VCaP (cell line): ENCODE data around the gene PTN.
"Not testable (repeated sequence)": the region's sequence is repeated elsewhere in the genome, so short reads cannot be mapped to it uniquely, and the experiment has no call there.

Experiments
- H3K27ac ChIP-seq: fragments of 450-650 bp; 2 replicates; pipeline ENCODE4 v1.5.1; 2017
- CTCF ChIP-seq: fragments of 450-650 bp; conservative IDR thresholded peaks from 2 replicates; pipeline ENCODE4 v1.5.1; 2017; ENCODE audit warnings: mild to moderate bottlenecking, moderate library complexity

The PTN gene

DNA sequence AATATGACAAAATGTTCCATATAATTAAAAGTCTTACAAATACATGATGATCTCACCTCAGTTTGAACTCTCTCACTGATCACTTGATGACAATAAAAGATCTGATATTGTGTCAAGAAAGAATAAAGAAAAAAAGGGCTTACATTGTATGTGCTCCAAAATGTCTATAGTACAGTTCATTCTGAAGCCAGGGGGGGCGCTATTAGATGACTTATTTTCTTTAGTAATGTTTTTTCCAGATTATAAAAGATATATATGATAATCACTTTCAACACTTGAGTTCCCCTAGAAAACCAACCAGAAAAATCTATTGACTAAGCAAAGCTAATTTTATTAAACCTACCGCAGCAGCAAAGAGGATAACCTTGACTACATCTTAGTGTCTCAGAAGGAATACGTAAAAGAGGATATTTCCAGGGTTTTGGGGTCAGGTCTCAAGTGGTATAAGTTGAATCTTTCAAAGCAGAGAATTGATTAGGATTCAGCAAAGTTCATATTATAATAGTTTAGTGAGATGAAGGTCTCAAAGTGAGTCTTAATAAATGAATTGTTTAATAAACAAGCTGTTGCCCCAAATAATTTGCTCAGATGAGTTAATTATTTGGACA is 55.8 kb downstream of the PTN start:
- no peak overlapping the region for H3K27ac ChIP-seq
- peak; percentile 42 for TF ChIP-seq CTCF

DNA sequence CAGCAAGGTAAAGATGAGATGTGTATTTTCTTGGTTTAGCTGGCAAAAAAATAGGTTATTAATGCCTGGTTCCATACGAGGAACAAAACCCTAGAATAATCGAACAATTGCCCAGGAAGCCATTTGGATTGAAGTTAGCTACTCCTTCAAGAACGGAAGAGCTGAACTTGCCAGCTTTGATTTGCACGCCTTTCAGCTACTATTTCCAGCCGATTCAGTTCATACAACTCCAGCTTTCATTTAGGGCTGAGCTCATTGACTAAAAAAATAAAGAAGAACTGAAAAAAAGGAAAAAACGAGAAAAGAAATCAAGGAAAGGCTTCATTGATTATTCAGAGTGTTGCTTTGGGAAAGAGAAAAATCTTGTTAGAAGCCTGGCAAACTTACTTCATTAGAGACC is 60.4 kb downstream of the PTN start:
- no peak overlapping the region for H3K27ac ChIP-seq

DNA sequence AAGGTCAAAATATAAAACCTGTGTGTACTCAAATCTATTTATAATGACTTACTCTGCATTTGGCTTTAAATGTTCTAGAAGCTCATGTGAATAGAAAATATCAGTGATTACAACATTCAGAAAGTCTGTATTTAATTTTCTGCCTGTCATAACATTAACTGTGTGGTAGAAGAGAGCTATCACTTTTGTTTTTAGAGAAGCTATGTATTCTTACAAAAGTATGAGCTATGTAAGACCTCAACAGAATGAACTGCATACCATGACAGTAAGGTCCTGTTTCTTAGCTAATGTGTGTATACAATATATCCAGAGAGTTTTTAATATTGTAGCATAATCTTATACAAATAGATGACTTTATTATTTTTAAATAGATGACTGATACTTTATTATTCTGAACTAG is 61.5 kb downstream of the PTN start:
- H3K27ac ChIP-seq, result no peak overlapping the region
- no peak for TF ChIP-seq CTCF

More for the DNA sequence above, 60.4 kb downstream of the PTN start:
- no peak for TF ChIP-seq CTCF

DNA sequence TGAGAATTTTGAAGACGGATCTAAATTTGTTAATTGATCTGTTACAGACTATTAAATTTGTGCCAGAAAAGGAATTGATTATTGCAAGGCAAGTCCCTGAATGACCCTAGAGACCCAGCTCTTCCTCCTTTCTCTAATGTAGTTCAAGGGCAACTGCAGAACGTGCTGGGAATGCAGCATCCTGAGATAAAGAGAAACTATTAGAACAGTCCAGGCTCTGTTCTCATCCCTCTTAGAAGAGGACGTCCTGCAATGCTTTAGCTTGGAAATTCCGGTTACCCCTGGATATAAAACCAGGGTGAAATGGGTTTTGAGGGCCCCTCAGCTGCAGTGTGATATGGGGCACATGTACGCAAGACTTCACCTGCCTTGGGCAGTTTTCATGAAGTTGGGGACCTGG is 67.3 kb downstream of the PTN start:
- TF ChIP-seq CTCF, result no peak
- no peak overlapping the region for H3K27ac ChIP-seq

DNA sequence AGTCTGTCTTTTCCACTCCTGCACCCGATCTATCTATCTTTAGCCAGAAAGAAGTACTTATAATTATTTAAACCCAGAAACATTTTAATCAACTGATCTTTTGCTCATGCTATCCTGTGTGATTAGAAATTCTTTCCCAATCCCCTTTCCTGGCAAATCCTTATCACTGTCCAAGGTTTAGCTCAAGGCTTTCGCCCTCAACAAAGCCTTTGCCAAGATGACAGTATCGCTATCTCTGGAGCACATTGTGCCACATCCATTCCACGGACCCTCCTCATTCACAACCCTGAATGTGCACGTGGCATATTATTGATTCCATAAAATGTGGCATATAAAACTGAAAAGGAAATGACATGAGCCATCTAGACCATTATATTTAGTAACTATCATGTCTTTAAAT is 71.3 kb downstream of the PTN start:
- no peak for TF ChIP-seq CTCF
- no peak overlapping the region for H3K27ac ChIP-seq

DNA sequence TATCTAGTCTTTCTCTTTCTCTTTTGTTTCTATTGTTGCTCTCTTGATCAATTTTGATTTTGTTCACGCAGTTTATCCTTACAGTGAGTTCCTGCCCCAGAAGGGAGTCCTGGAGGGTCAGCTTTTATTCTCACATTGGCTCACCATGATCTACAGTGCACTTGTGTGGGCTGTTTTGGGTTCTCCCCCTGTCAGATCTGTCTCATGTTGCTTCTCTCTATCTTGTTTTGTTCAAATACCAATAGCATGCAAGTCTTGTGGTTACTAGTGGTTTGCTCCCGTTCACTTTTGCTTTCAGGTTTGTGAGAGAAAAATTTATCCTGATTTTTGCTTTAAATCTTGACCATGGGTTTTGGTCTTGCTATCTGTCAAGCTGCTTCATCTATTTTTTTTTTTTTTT is 74.3 kb downstream of the PTN start:
- no peak overlapping the region for H3K27ac ChIP-seq
- TF ChIP-seq CTCF, result no peak

DNA sequence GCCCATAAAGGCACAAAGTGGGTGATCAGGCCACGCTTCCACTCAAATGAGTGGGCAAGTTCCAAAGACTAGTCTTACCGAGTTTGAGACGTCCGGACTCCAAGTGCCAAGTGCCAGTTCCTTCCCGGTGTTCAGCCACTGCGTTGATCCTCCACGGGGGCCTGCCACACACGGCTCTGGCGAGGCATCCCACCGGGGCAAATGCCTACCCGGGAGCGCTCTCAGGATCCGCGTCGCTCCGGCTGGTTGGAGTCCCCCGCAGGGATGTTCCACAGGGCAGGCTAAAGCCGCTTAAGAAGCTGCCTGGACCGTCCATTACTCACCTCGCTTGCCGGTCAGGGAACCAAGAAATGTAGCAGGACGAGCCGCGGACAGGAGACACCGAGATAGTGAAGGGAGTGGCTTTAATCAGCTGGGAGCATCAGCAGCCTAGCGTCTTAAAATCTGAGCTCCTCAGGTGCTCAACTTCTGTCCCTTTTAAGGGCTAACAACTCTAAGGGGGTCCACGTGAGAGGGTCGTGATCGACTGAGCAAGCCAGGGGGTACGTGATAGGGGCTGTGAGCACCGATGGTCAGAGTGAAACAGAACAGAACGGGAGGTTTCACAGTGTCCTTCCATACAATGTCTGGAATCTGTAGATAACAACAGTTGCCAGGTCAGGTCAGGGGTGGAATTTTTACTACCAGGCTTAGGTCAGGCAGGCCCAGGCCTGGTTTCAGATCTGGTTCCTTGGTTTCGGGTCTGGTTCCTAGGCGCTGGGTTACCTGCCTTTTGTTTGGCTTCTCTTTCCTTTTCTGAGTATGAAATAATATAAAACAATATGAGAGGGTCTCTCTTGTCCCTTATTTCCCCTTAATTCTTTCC is 75.3 kb downstream of the PTN start:
- H3K27ac ChIP-seq, result not testable (repeated sequence)

DNA sequence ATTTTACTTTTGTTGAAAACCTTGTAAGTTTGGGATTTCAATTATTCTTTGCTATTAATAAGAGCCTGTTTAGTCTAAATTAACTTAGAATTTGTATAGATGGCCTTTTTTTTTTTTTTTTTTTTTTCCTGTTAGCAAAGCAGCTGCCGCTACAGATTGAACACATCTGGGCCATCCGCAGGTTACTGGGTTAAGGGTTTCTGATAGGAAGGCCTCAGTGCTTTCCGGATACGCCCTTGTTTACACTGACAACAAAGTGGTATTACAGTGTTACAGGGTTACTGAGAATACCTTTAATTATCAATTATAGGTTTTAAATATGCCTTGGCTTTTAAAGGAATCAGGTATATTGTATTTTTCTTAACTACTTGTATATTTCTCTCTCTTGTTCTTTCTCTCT is 76.8 kb downstream of the PTN start:
- no peak for TF ChIP-seq CTCF
- no peak overlapping the region for H3K27ac ChIP-seq

GRCh38 chr7:137265480-137265879 is 78.1 kb downstream of the PTN start:
- not testable (repeated sequence) for H3K27ac ChIP-seq
